ENCODE measurements around the gene GNRHR.

The GNRHR gene

DNA sequence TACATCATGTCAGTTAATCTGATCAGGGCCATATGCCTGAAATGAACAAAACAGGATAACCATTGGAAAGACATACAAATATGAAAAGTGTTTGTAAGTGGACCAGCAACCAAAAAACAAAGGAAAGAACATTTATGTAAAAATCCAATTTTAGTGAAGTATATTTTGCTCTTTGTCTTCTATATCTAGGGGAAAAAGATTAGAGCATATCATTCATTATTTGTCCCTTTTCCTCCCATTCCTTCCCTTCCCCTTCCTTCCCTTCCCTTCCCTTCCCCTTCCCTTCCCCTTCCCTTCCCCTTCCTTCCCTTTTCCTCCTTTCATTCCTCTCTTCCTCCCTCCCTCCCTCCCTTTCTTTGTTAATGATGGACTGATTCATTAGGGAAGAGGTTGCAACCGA lies 1.8 kb upstream of the GNRHR start:
- Histone ChIP-seq H3K4me3 (ENCODE audit: low read length) (no peak overlapping the region), H3F3A (ENCODE audit: insufficient read depth, low read length) (no peaks in the 10 kb centered on the region), H4K20me1 (ENCODE audit: insufficient read depth, low read length) (no peaks in the 10 kb centered on the region), H3K4me1 (ENCODE audit: low read length) (no peaks in the 10 kb centered on the region), H3K36me3 (replicated peaks; ENCODE audit: insufficient read depth, low read length) (no peaks in the 10 kb centered on the region), H3K27me3 (replicated peaks; ENCODE audit: insufficient read depth, low read length) (peaks cover 11% of the 10 kb centered on the region; the same call in 1 of the 2 replicates), H2AFZ (ENCODE audit: low read length) (no peak overlapping the region), H3K79me2 (ENCODE audit: low read length) (no peaks in the 10 kb centered on the region), H3K27ac (ENCODE audit: low read length) (no peak overlapping the region), H3K9me2 (replicated peaks; ENCODE audit: insufficient read depth, low read length) (no peaks in the 10 kb centered on the region), H3K4me2 (ENCODE audit: low read depth, low read length) (no peak overlapping the region), H3K9ac (ENCODE audit: low read length) (no peak overlapping the region), H3K9me3 (replicated peaks; ENCODE audit: insufficient read depth, low read length) (no peaks in the 10 kb centered on the region)
- TF ChIP-seq EZH2 (optimal IDR thresholded peaks at IDR 0.05; ENCODE audit: low read depth, low read length) (no peak), EZH2phosphoT487 (IDR thresholded peaks at IDR 0.05; ENCODE audit: low read length) (no peak)
- TF ChIP-seq, protein P1, sequence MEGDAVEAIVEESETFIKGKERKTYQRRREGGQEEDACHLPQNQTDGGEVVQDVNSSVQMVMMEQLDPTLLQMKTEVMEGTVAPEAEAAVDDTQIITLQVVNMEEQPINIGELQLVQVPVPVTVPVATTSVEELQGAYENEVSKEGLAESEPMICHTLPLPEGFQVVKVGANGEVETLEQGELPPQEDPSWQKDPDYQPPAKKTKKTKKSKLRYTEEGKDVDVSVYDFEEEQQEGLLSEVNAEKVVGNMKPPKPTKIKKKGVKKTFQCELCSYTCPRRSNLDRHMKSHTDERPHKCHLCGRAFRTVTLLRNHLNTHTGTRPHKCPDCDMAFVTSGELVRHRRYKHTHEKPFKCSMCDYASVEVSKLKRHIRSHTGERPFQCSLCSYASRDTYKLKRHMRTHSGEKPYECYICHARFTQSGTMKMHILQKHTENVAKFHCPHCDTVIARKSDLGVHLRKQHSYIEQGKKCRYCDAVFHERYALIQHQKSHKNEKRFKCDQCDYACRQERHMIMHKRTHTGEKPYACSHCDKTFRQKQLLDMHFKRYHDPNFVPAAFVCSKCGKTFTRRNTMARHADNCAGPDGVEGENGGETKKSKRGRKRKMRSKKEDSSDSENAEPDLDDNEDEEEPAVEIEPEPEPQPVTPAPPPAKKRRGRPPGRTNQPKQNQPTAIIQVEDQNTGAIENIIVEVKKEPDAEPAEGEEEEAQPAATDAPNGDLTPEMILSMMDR (IDR thresholded peaks at IDR 0.05; ENCODE audit: low read length) = no peak
- DNase-seq = no peak

DNA sequence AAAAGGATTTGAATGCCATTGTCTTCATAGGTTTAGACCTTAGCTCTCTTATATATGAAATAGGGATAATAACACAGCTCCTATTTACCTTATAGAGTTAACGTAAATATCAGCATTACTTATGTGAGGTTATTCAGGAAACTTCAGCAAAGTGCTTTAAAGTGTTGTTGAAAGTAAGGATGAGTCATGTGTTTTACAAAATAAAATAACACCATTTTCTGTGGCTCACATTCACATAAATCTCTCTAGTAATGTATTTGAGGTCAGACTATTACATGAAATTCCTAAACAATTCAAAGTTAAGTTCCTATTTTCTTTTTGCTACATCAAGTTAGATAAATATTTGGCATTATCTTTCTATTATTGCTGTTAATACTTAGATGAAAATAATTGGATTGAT lies 2.9 kb downstream of the GNRHR start:
- Histone ChIP-seq H3K4me1 (ENCODE audit: low read length) (peaks cover 6% of the 10 kb centered on the region; the same call in 1 of the 2 replicates), H3F3A (ENCODE audit: insufficient read depth, low read length) (no peaks in the 10 kb centered on the region), H3K9ac (ENCODE audit: low read length) (no peak overlapping the region), H3K9me3 (replicated peaks; ENCODE audit: insufficient read depth, low read length) (no peaks in the 10 kb centered on the region), H3K4me2 (ENCODE audit: low read depth, low read length) (no peak overlapping the region), H2AFZ (ENCODE audit: low read length) (no peak overlapping the region), H3K79me2 (ENCODE audit: low read length) (no peaks in the 10 kb centered on the region), H4K20me1 (ENCODE audit: insufficient read depth, low read length) (no peaks in the 10 kb centered on the region), H3K9me2 (replicated peaks; ENCODE audit: insufficient read depth, low read length) (no peaks in the 10 kb centered on the region), H3K4me3 (ENCODE audit: low read length) (no peak overlapping the region), H3K36me3 (replicated peaks; ENCODE audit: insufficient read depth, low read length) (no peaks in the 10 kb centered on the region), H3K27me3 (replicated peaks; ENCODE audit: insufficient read depth, low read length) (no peaks in the 10 kb centered on the region), H3K27ac (ENCODE audit: low read length) (no peak overlapping the region)
- TF ChIP-seq, protein P1 (IDR thresholded peaks at IDR 0.05; ENCODE audit: low read length) = no peak
- TF ChIP-seq EZH2 (optimal IDR thresholded peaks at IDR 0.05; ENCODE audit: low read depth, low read length) = no peak
- DNase-seq = no peak

DNA sequence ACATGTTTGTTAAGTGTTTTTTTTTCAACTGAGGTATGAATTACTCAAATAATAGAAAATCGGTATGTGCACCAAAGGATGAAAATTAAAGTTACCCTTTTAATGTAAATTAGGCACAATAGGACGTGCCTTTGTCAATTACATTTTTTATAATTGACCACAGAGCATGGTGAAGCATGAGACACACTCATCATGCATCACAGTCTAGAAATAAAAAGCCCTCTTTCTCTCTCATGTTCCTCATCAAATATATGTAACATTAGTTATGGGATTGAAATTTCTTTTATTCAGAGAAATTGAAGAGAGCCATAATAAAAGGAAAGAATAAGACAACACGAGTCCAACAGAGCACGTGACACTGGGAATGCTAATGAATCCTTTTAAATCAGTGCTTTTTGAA lies 3.5 kb downstream of the GNRHR start:
- H3K9me2 ChIP-seq (replicated peaks; ENCODE audit: insufficient read depth, low read length) = no peaks in the 10 kb centered on the region
- H3K79me2 ChIP-seq (ENCODE audit: low read length) = no peaks in the 10 kb centered on the region
- no peak for DNase-seq
- no peaks in the 10 kb centered on the region for H4K20me1 ChIP-seq (ENCODE audit: insufficient read depth, low read length)
- H3K4me2 ChIP-seq (ENCODE audit: low read depth, low read length) = no peak overlapping the region
- H3K27me3 ChIP-seq (replicated peaks; ENCODE audit: insufficient read depth, low read length) = no peaks in the 10 kb centered on the region
- no peaks in the 10 kb centered on the region for H3F3A ChIP-seq (ENCODE audit: insufficient read depth, low read length)
- no peaks in the 10 kb centered on the region for H3K36me3 ChIP-seq (replicated peaks; ENCODE audit: insufficient read depth, low read length)
- no peak overlapping the region for H3K9ac ChIP-seq (ENCODE audit: low read length)
- H3K4me1 ChIP-seq (ENCODE audit: low read length) = peaks cover 6% of the 10 kb centered on the region; the same call in 1 of the 2 replicates
- no peak overlapping the region for H2AFZ ChIP-seq (ENCODE audit: low read length)
- H3K27ac ChIP-seq (ENCODE audit: low read length) = no peak overlapping the region
- H3K4me3 ChIP-seq (ENCODE audit: low read length) = no peak overlapping the region
- H3K9me3 ChIP-seq (replicated peaks; ENCODE audit: insufficient read depth, low read length) = no peaks in the 10 kb centered on the region
- TF ChIP-seq EZH2 (optimal IDR thresholded peaks at IDR 0.05; ENCODE audit: low read depth, low read length) (no peak), EZH2phosphoT487 (IDR thresholded peaks at IDR 0.05; ENCODE audit: low read length) (no peak)
- TF ChIP-seq, protein P1 (IDR thresholded peaks at IDR 0.05; ENCODE audit: low read length) = no peak
